Central memory CD4-positive, alpha-beta T cell (primary cell): Measurements from ENCODE around the gene NUDT4B.
"Not testable (repeated sequence)": the region's sequence is repeated elsewhere in the genome, so short reads cannot be mapped to it uniquely, and the experiment has no call there.

Experiments used
- DNase-seq: peaks from one replicate; pipeline ENCODE4 v3.0.0; 2022
- total RNA-seq, 3 experiments: gene quantifications; one replicate each; lab custom pipeline; 2026; lab: John Stamatoyannopoulos, UW

The NUDT4B gene
- 0 reads per million in 3 experiments for total RNA-seq

GRCh38 chr1:148748563-148749334 lies at the start of gene NUDT4B:
Gene NUDT4B (plus strand): TSS chr1:148748774. CDS start chr1:148748953, 179 bp downstream.
- not testable (repeated sequence) for DNase-seq

GRCh38 chr1:148699357-148699756 lies 49.2 kb upstream of the NUDT4B start:
- not testable (repeated sequence) for DNase-seq

GRCh38 chr1:148702242-148702641 lies 46.3 kb upstream of the NUDT4B start:
- not testable (repeated sequence) for DNase-seq

DNA sequence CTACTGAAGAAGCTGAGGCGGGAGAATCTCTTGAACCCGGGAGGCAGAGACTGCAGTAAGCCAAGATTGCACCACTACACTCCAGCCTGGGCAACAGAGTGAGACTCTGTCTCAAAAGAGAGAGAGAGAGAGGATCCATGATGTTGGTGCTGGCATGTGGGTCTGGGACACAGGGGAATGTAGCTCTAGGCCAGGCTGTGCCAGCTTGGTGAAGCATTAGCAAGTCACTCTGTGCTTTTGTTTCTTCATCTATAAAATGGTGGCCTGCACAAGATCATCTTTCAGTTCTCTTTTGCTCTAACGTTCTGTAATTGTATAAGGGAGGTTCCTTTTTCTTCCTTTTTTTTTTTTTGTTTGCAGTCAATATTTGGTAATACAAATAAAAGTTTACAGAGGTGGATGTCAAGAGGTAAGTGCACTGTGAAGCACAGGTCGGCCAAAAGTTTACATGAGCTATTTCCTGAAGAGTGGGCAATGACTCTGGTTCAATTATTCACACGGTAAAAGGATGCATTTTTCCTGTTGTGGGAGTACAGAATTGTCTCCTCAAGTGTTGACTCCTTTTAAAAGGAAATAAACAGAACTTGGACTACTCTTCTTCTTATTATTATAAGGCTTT lies 44.5 kb upstream of the NUDT4B start:
- DNase-seq, result not testable (repeated sequence)

DNA sequence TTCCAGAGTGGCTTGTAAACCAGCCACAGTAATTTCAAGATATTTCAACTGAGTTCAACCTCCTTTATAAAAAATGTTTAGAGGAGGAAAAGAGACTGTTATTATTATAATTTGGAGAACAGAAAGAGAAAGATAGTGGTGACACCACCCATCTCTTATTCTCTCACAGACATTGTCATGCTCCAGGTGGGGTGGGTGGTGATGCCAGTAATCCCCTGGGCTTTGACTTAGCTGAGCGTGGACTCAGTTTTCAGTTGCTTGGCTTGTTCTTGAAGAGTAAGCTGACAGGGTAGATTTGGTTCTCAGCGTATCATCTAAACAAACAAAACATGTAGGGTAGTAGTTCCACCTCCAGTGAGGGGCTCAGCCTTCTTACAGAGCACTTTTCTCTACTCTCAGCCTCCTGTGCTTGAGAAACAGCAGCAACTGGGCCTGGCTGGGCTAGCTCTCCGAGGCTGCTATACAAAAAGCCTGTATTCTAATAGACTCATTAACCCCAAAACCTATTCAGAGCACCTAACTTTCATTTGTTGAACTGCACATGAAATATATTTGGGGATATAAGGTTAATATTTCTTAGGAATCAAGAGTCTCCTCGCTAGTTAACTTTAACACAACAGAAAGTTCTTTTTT lies 43.1 kb upstream of the NUDT4B start:
- not testable (repeated sequence) for DNase-seq

DNA sequence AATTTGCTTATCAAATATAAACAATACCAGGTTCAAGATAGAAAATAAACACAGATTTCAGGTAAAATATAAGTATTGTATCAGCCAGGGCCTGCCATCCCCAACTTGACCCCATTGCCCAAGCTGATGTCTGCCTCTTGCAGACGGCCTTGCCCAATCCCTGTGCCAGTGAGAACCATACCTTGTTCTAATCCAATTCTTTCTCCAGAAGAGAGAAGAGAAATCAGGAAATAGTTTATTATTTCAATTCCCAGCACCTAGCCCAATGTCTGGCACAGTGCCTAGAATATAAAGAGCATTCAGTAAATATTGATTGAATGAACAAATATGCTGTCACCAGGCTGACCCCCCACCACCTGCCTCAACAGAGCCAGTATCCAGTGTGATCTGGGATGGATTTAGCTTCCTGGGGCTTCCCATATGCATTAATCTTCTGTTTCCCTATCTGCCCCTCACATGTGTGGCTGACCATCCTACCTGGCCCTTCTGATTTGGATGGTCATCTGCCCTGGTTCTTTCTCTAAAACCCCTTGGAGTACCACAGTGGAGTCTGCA lies 39.7 kb upstream of the NUDT4B start:
- DNase-seq, result not testable (repeated sequence)

DNA sequence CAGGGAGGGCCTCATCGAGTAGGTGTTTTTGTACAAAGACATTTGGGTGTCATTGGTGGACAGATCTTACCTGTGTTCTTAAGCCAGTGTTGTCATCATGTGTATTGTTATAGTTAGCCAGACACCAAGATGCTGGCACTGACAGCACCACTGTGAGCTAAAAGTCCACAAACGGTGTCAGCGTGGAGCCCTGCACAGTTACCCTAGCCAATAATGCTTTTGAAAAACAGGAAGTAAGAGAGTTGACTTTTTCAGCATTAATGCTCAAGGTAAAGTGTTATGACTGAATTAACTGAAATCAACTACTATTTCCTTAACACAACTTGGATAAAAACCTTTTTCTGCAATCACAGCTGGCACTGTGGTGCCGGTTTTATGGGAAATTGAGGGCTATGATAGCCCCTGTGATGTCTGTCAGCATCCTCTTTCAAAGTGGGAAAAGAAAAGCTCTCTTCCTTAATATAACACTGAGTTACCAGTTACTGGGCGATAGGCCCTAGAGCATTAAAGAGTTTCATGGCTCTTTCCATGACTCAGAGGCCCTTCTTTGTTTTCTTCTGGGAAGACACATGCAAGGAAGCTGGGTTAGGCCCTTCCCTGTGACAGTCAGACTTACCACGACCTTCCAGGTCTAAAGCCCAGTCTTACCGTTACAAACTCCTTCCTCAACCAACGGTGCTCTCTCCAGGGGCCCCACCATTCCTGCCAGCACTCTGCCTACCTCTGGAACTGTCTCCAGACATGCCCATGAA lies 37.6 kb upstream of the NUDT4B start:
- DNase-seq, result not testable (repeated sequence)

GRCh38 chr1:148712353-148712752 lies 36.2 kb upstream of the NUDT4B start:
- not testable (repeated sequence) for DNase-seq

DNA sequence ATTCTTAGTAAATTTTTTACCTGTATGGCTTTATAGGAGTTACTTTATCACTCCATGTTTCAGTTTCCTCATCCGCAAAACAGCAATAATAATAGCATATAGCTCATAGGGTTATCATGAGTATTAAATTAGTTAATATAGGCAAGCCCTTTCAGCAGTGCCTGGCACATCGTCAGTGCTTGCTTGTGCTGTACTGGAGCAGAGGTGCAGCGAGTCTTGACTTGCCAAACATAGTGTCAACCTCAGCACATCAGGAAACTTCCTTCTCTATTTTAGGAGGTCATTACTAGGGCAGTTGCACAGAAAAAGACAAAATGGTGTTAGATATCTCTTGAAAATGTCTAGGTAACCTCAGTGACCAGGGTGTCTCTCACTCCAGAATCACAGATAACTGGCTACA lies 33.1 kb upstream of the NUDT4B start:
- not testable (repeated sequence) for DNase-seq

DNA sequence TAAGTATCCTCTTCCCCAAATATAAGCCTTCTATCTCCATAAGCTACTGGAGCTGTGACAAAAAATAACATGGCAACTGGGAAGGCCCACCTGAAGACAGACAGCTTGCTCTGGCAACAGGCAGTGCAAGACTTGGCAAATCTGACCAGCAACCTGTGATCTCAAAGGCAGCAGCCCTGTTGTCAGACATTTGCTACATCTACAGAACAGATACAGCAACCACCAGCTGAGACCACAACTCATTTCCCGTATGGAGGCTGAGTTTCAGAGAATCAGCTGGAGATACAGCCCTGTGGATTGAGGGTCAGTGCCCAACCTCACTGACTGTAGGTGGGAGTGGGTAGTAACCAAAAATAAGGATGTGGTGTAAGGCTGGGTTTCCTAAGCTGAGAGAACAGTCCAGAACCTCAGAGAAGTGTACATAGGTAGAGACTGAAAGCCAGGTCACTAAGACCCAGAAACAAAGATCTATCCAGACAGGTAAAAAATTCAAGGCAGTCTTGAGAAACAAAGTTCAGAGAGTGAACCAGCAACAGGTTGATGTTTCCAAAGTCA lies 31.5 kb upstream of the NUDT4B start:
- not testable (repeated sequence) for DNase-seq

DNA sequence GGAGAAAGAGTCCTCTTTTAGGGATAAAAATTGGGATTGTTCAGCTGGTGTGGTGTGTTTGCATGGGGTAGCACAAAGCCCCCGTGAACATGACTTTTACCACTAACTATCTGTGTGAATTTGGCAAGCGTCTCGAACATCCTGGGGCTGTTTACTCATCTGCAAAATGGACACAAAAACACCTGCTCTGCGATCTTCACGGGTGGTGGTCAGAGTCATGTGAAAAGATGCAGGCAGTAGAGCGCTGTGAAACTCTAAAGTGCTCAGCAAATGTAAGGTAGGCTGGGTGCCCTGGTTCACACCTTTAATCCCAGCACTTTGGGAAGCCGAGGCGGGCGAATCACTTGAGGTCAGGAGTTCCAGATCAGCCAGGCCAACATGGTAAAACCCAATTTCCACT lies 27.7 kb upstream of the NUDT4B start:
- DNase-seq, result not testable (repeated sequence)

- DNase-seq, result not testable (repeated sequence)
These were observed 25.8 kb upstream of the NUDT4B start for GRCh38 chr1:148722758-148723157.

- not testable (repeated sequence) for DNase-seq
These were observed 25.1 kb upstream of the NUDT4B start for GRCh38 chr1:148723515-148723914.

DNA sequence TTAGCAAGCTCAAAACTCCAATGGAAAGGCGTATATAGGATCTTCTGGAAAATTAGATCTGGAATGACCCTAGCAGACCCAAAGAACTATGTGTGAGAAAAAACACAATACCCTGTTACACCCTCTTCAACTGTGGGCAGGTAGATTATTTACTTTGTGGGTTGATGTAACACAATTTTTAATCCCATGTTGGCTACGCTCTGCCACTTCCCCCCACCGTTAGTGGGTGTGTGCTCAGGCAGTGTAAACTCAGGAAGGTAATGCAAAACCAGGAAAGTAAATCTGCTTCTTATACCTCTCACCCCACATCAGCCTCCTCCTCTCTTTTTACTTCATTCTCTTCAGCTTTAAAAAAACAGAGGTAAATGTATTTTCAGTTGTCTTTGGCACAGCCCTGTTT lies 23.7 kb upstream of the NUDT4B start:
- not testable (repeated sequence) for DNase-seq

DNA sequence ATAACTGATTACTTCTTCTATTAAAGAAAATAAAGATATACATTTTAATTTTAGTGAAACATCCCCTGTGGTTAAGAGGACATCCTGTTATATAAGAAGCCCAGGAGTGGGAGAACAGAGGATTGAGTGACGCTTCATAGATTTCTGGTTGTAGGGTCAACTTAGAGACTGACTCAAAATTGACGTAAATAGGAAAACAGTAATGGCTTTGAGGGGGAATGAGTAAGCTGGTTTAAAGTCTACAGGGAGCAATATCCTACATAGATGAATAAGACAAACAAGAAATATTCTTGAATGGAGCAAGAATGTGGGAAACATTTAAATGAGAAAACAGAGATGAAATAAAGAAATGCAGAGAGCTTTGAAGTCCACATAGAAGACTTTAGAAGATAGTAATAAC lies 20.7 kb upstream of the NUDT4B start:
- not testable (repeated sequence) for DNase-seq

GRCh38 chr1:148729128-148729527 lies 19.4 kb upstream of the NUDT4B start:
- not testable (repeated sequence) for DNase-seq

GRCh38 chr1:148729541-148729940 lies 19.0 kb upstream of the NUDT4B start:
- not testable (repeated sequence) for DNase-seq

GRCh38 chr1:148732277-148732676 lies 16.3 kb upstream of the NUDT4B start:
- not testable (repeated sequence) for DNase-seq

- not testable (repeated sequence) for DNase-seq
These were observed 14.8 kb upstream of the NUDT4B start for GRCh38 chr1:148733585-148734310.

GRCh38 chr1:148734311-148734662 lies 14.3 kb upstream of the NUDT4B start:
- DNase-seq, result not testable (repeated sequence)

DNA sequence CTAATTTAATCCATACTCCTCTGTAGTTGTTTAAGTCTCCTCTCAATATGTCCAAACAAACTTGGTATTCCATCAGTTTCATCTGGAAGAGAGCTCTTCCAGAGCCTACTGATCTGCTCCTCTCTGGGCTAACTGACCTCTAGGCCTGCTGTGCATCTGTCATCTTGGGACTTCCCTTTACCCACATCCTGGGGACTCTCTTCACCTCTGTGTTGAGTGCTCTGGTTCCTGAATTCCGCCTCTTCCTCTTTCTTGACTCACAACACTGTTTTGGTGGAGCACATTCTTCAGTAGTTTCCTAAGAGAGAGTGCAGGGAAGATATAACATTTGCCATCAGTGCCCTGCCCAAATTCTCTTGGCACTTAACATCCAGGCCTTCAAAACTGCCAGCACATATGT lies 13.0 kb upstream of the NUDT4B start:
- DNase-seq, result not testable (repeated sequence)
